Esophagus muscularis mucosa (tissue), 4 donors: ENCODE results near the gene SYNJ2. TPM values are rescaled to one million over a fixed set of nuclear protein-coding genes. Genes with fewer than 3 reads are reported as not detected.

Source experiments
- DNase-seq: peaks from one replicate; pipeline ENCODE4 v3.0.0-alpha.2; 2017; ENCODE audit errors: extremely low spot score
- H3K27ac ChIP-seq, 4 donors: fragments of 200-600 bp; sonication (generic); replicated peaks in 1 of 4; 1 replicate in 3 of 4; 2 replicates in 1 of 4; pipeline ENCODE4 v1.5.1; 2016 to 2019; ENCODE audit warnings: mild to moderate bottlenecking in 1 of 4
- H3K27me3 ChIP-seq, 4 donors: fragments of 200-600 bp; sonication (generic); one replicate each; pipeline versions ENCODE4 v1.5.1 to v1.6.0; 2016 to 2019
- H3K36me3 ChIP-seq, 4 donors: fragments of 200-600 bp; sonication (generic); one replicate each; pipeline ENCODE4 v1.5.1; 2016 to 2019
- H3K4me1 ChIP-seq, 4 donors: fragments of 200-600 bp; sonication (generic); one replicate each; pipeline ENCODE4 v1.5.1; 2016 to 2019
- H3K4me3 ChIP-seq, 4 donors: fragments of 200-600 bp; sonication (generic); 1 replicate in 2 of 4; 2 replicates in 2 of 4; pipeline ENCODE4 v1.5.1; 2016 to 2019; ENCODE audit warnings: mild to moderate bottlenecking in 4 of 4, moderate library complexity in 1 of 4
- H3K9me3 ChIP-seq, 4 donors: fragments of 200-600 bp; sonication (generic); 1 replicate in 3 of 4; 2 replicates in 1 of 4; pipeline ENCODE4 v1.5.1; 2016 to 2019
- EP300 ChIP-seq: sonication (generic); formaldehyde crosslinking; IDR thresholded peaks from one replicate; pipeline ENCODE4 v1.6.1; 2017; ENCODE audit warnings: antibody characterized with exemption
- POLR2A ChIP-seq: fragments of 450-650 bp; IDR thresholded peaks from one replicate; pipeline ENCODE4 v1.6.1; 2017; ENCODE audit warnings: antibody characterized with exemption, moderate library complexity, mild to moderate bottlenecking, low read depth
- POLR2AphosphoS5 ChIP-seq, 2 donors: sonication (generic); formaldehyde crosslinking; IDR thresholded peaks; one replicate each; pipeline ENCODE4 v1.6.1; 2017; ENCODE audit warnings: antibody characterized with exemption in 2 of 2
- WGBS: methylation state at CpG from one replicate; pipeline ENCODE4 v1.1.5; 2018; 5-methylcytosine and 5-hydroxymethylcytosine counted together
- intact Hi-C: fragments of 100-400 bp; cut with DNase I; formaldehyde crosslinking; loops from one replicate; pipeline ENCODE4 v1.15.1; 2023
- total RNA-seq, 4 donors: library from RNA; depleted of rRNA; stranded (reverse); fragments of >200 nt; gene quantifications; one replicate each; pipeline versions ENCODE4 v1.1.0 to v1.2.1, GENCODE V29; 2016
- TF ChIP-seq, protein P1 (sequence below), 3 experiments: fragments of 200-600 bp in 2 of 3; fragments of 450-650 bp in 1 of 3; sonication (generic) in 2 of 3; IDR thresholded peaks; one replicate each; pipeline ENCODE4 v1.5.1; 2017 to 2019; ENCODE audit warnings: antibody characterized with exemption in 3 of 3, mild to moderate bottlenecking in 2 of 3, moderate library complexity in 1 of 3

Gene SYNJ2
- total RNA-seq, 4 donors from 2014 or later: 17.0 to 25.3 (median 25.1) TPM

DNA sequence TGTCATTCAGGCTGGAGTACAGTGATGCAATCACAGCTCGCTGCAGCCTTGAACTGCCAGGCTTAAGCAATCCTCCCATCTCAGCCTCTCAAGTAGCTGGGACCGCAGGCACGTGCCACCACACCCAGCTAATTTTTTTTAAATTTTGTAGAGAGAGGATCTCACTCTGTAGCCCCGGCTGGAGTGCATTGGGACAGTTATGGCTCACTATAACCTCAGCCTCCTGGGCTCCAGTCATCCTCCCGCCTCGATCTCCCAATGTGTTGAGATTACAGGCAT, 99.9 kb downstream of the SYNJ2 start:
- Histone ChIP-seq H3K27me3 (no peaks in the 10 kb centered on the region), H3K36me3 (peaks cover 18 to 92% (median 79%) of the 10 kb centered on the region in 4 donors), H3K27ac (no peak overlapping the region), H3K4me1 (peaks cover 0 to 5% (median 2%) of the 10 kb centered on the region in 4 donors), H3K9me3 (no peaks in the 10 kb centered on the region), H3K4me3 (no peak overlapping the region)
- intact Hi-C loops: no loop called here
- 91% methylated on average over 6 of the region's 6 CpGs for WGBS
- no peak for DNase-seq
- TF ChIP-seq POLR2A (no peak), POLR2AphosphoS5 (IDR thresholded peaks at IDR 0.05) (no peak), EP300 (no peak)
- TF ChIP-seq, protein P1, sequence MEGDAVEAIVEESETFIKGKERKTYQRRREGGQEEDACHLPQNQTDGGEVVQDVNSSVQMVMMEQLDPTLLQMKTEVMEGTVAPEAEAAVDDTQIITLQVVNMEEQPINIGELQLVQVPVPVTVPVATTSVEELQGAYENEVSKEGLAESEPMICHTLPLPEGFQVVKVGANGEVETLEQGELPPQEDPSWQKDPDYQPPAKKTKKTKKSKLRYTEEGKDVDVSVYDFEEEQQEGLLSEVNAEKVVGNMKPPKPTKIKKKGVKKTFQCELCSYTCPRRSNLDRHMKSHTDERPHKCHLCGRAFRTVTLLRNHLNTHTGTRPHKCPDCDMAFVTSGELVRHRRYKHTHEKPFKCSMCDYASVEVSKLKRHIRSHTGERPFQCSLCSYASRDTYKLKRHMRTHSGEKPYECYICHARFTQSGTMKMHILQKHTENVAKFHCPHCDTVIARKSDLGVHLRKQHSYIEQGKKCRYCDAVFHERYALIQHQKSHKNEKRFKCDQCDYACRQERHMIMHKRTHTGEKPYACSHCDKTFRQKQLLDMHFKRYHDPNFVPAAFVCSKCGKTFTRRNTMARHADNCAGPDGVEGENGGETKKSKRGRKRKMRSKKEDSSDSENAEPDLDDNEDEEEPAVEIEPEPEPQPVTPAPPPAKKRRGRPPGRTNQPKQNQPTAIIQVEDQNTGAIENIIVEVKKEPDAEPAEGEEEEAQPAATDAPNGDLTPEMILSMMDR (IDR thresholded peaks at IDR 0.05): no peak

DNA sequence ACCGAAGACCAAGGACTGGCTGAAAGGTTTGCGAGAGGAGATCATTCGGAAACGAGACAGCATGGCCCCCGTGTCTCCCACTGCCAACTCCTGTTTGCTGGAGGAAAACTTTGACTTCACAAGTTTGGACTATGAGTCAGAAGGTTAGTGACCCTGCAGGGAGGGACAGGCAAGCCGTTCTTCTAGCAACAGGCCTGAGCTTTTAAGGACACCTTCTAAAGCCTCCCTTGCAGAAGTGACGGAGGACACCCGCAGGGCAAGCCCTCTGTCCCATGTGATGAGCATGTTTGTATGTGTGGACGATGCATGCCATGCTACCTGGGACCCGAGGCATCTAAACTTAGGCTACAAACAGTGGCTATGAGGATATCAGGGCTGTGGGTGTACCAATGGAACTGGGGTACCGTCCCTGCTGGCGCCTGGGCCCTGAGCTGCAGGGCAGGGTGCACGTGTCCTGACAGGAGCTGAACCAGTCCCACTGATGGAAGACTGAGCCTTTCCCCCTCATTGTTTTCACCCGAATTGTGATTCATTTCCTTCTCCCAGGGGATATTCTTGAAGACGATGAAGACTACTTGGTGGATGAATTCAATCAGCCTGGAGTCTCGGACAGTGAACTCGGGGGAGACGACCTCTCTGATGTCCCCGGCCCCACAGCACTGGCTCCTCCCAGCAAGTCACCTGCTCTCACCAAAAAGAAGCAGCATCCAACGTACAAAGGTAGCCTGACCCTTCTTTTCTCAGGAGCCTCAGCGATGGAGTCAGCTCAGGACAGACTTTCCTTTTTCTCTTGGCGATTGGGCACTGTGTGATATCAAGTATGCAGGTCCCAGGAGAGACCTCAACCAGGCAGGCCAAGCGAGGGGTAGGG, 102.0 kb downstream of the SYNJ2 start:
- Histone ChIP-seq H3K36me3 (peaks cover 11 to 86% (median 70%) of the 10 kb centered on the region in 4 donors), H3K4me3 (no peak overlapping the region), H3K27ac (no peak overlapping the region), H3K4me1 (peaks cover 8 to 24% (median 14%) of the 10 kb centered on the region in 4 donors), H3K27me3 (no peaks in the 10 kb centered on the region), H3K9me3 (no peaks in the 10 kb centered on the region)
- no peak for TF ChIP-seq POLR2AphosphoS5 (IDR thresholded peaks at IDR 0.05)
- TF ChIP-seq POLR2A: no peak
- TF ChIP-seq EP300: no peak
- TF ChIP-seq, protein P1 (IDR thresholded peaks at IDR 0.05): no peak
- 92% methylated on average over 22 of the region's 23 CpGs for WGBS
- peak; percentile 80 for DNase-seq
- intact Hi-C loops: no loop called here

DNA sequence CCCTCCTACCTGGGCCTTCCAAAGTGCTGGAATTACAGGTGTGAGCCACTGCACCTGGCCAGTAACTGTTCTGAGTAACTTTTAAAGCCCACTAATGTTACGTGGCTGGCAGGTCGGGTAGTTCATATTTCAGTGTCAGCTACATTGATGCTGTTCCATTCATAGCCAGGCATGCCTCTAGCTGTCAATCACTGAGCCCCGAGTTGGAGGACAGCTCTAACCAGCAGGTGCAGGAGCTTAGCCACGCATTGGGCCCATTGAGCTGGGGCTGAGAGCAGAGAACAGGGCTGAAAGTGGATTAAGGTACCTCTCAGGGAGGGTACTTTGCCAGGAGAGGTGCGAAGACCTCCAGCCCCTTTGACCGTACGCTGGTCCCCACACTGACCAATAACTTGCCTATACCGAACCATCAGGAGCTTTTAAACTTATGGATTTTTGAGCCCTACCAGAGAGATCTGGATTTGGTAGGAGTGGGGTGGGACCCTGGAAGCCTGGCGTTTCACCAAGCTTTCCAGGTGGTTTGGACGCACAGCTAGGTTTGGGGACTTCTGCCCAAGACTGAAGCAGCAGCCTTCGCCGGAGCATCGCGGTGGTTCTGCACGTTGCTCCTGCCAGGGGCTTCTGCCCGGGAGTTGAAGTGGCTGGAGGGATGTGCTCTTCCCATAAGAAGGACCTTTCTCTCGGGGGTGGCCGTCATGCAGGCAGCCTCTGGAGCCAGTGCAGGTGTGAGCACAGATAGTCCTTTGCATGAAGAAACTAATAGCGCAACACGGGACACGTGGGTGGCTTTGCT, 103.8 kb downstream of the SYNJ2 start:
- 93% methylated on average over 10 of the region's 21 CpGs for WGBS
- H3K36me3 ChIP-seq: peaks cover 11 to 83% (median 70%) of the 10 kb centered on the region in 4 donors
- TF ChIP-seq POLR2A (no peak), POLR2AphosphoS5 (IDR thresholded peaks at IDR 0.05) (no peak), EP300 (no peak)
- TF ChIP-seq, protein P1 (IDR thresholded peaks at IDR 0.05): no peak
- DNase-seq: no peak
- H3K4me3 ChIP-seq: no peak overlapping the region
- H3K27me3 ChIP-seq: no peaks in the 10 kb centered on the region
- H3K27ac ChIP-seq: no peak overlapping the region
- intact Hi-C loops: no loop called here
- no peaks in the 10 kb centered on the region for H3K9me3 ChIP-seq
- peaks cover 8 to 24% (median 14%) of the 10 kb centered on the region in 4 donors for H3K4me1 ChIP-seq

DNA sequence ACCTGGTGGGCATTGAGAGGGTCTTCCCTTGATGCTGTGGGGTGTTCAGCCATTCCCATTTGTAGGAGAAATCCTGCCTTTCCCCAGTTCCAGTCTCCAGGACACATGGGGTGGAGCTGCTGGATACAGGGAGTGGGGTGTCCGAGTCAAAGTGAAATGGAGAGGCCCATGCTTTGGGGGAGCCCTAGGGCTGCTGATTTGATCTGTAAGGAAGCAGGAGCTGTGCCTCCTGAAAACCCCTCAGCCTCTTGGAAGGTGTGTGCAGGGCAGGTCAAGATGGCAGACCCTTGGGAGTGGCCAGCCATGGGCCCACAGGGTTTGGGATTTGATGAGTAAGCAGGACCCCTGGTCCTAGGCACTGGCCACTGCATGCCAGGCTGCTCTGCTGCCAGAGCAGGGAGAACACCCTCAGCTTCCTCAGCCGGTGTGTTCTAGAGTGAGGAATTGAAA, 104.4 kb downstream of the SYNJ2 start:
- Histone ChIP-seq H3K36me3 (peaks cover 11 to 83% (median 66%) of the 10 kb centered on the region in 4 donors), H3K4me1 (peaks cover 8 to 24% (median 14%) of the 10 kb centered on the region in 4 donors), H3K4me3 (no peak overlapping the region), H3K27ac (no peak overlapping the region), H3K9me3 (no peaks in the 10 kb centered on the region), H3K27me3 (no peaks in the 10 kb centered on the region)
- TF ChIP-seq, protein P1 (IDR thresholded peaks at IDR 0.05): no peak
- TF ChIP-seq EP300 (no peak), POLR2AphosphoS5 (IDR thresholded peaks at IDR 0.05) (no peak), POLR2A (no peak)
- intact Hi-C loops: no loop called here
- no peak for DNase-seq
- 100% methylated on average over 1 of the region's 2 CpGs for WGBS
